HG03039 (cell line): ENCODE results near the gene TUBGCP6.
A peak's percentile ranks its signal among the peaks of the same experiment; 100 is the strongest.

Experiments used
- ATAC-seq: cut with Tn5 transposase; IDR thresholded peaks from one replicate; pipeline ENCODE4 v1.9.1; 2021; ENCODE audit warnings: mild to moderate bottlenecking, moderate library complexity; ENCODE audit not compliant: unreplicated experiment

TUBGCP6 gene, protein sequence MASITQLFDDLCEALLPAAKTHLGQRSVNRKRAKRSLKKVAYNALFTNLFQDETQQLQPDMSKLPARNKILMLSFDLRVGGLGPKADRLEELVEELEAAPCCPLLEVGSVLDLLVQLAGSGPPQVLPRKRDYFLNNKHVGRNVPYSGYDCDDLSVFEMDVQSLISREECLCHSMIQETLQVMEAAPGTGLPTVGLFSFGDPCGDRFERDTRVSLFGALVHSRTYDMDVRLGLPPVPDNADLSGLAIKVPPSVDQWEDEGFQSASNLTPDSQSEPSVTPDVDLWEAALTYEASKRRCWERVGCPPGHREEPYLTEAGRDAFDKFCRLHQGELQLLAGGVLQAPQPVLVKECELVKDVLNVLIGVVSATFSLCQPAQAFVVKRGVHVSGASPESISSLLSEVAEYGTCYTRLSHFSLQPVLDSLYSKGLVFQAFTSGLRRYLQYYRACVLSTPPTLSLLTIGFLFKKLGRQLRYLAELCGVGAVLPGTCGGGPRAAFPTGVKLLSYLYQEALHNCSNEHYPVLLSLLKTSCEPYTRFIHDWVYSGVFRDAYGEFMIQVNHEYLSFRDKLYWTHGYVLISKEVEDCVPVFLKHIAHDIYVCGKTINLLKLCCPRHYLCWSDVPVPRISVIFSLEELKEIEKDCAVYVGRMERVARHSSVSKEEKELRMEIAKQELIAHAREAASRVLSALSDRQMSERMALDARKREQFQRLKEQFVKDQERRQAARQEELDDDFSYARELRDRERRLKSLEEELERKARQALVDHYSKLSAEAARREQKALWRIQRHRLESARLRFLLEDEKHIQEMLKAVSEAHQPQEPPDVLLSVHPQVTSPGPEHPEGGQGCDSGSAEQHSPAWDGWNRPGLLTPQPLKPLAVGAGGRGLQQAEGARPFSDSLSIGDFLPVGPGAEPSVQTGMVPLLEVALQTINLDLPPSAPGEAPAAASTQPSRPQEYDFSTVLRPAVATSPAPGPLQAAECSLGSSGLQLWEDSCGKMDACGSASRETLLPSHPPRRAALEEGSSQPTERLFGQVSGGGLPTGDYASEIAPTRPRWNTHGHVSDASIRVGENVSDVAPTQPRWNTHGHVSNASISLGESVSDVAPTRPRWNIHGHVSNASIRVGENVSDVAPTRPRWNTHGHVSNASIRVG (N-terminal part only)

DNA sequence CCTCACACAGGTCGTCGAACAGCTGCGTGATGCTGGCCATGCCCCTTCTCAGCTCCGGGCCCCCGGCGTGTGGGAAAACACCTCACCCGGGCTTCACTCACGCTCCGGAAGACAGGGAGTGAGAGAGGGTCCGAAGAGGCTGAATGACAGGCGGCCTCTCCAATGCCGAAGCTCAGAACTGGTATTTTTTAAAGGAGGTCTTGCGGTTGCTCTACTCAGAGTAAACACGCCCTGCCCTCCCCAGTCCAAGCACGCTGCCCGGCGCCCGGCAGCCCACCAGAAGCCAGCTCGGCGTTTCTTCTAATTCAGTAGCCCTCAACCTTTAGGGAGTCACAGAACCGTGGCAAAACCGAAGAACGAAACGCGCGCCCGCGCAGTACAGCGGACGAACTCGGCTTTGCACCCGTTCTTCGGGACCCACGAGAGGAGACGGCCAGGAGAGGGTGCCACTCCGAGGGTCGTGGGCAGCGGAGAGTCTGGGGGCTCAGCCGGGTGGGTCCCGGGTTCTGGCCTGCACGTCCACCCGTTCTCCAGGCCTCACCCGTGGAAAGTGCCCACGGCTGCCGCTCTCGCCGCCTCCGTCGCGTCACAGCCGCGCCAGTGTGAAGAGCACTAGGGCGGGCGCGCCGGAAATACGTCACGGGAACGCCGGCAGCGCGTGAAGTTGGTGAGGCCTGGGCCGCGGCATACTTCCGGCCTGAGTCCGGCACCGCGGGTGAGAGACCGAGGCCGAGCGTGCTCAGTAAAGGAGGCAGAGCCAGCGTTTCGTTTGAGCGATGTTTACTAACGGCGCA lies at the start of gene TUBGCP6:
TUBGCP6 (minus strand) TSS at position 604 of the 794 bp plus-strand sequence; CDS start at position 40, 564 bp downstream.
- peak; percentile 70 for ATAC-seq

DNA sequence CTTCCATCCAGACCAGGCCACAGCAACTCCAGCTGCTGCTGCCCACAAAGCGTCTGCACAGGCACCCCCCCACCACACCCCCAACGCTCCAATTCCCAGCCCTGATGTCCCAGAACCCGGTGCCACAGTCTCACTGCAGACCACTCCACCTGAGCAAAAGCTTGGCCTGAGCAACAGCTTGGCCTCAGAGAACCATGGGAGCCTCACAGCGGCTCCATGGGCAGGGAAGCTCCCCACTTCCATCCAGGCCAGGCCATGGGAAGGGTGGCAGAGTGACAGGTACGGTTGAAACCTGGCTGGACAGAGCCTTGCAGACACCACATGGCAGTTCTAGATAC lies 49.5 kb upstream of the TUBGCP6 start:
- no peak for ATAC-seq

DNA sequence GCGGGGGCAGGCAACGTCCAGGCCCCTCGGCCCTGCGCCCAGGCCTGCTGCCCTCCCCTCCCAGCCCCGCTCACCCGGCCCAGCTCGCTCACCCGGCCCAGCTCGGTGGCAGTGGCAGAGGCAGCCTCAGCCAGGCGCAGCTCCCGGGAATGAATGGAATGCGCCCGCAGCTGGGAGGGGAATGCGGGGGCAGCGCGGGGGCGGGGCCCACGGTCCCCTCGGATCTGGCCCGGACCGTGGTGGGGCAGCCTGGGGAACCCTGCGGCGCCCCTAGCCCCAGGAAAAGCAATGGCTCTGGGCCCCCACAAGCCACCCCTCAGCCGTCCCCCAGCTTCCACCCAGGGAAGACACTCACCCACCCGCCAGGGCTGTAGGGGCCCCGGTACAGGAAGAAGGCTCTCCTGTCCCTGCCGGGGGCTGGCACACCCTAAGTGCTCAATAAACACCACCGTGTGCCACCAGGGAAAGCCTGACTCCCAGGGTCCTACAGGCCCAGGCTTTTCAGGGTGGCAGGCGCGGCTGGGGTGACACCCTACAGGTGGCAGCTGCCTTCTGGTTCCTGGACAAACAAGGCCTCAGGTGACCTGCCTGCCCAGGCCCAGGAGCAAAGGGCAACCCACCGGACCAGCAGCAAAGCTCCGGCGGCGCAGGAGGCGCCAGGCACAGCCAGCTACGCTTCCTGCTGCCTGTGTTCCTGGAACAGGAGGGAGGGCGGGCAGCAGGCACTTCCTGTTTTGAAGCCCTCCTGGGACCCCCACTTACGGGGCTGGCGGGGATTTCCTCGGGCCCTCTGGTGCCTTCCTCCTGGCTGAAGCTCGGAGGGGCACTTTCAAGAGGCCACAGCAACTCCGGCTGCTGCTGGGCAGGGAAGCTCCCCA lies 48.9 kb upstream of the TUBGCP6 start:
- no peak for ATAC-seq

DNA sequence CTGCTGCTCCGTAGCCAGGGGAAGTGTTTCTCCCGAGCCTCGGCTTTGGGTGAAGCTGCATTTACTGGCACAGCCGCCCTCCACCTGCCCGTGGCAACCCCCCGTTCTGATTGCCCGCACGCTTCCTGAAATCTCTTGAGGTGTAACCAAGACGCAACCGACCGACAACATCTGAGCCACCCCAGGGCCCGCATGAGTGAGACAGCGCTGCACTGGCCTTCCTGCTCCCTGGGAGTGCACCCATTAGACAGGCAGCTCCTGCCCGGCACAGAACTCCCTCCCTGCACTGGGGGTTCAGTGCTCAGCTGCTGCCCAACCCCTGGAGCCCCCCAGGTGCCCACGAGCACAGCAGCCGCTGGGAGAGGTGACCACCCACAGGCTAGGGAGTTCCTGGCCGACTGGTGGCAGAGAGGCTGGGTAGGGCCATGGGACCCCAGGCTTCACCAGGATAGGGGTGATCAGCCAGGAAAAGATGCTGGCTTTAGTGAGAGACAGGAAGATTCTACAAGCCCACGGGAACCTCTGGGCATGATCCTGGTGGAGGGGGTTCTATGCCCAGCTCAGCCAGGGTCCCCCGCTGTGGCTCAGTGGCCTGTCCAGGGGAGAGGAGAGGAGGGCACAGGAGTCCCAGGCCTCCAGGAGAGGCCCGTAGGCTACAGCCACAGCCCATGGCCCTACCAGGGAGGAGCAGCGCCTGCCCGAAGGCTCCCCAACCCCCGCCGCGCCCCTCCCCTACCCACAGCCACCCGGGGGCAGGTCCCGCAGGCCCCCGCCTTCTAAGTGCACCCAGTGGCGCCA lies 48.0 kb upstream of the TUBGCP6 start:
- ATAC-seq, result no peak

DNA sequence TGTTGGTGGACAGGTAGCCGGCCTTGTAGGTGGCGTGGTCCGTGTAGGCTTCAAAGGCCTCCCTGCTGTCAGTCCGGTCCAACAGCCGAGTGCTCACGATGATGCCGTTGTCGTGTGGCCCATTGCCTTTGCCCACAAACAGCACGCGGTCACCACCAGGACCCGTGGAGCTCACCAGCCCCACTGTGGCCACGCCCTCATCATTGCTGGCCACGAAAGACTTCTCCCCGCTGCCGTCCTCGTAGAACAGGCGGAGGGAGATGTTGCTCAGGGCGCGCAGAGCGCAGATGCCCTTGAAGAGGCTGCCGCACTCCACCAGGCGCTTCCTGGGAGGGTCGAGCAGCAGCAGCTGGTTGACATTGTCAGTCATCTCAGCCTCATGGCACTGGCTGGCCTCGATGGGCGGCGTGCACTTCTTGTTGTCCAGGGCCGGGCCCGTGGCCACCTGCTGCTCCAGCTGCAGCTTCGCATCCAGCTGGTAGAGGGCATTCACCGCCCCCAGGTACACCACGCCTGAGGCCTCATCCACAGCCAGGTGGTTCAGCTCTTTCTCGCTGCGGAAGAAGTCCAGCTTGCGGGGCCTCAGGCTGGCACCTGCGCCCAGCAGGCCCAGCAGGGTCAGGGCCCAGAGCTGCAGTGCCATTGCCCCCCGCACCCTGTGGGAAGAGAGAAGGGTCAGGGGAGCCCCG lies 45.3 kb upstream of the TUBGCP6 start:
- ATAC-seq, result no peak

DNA sequence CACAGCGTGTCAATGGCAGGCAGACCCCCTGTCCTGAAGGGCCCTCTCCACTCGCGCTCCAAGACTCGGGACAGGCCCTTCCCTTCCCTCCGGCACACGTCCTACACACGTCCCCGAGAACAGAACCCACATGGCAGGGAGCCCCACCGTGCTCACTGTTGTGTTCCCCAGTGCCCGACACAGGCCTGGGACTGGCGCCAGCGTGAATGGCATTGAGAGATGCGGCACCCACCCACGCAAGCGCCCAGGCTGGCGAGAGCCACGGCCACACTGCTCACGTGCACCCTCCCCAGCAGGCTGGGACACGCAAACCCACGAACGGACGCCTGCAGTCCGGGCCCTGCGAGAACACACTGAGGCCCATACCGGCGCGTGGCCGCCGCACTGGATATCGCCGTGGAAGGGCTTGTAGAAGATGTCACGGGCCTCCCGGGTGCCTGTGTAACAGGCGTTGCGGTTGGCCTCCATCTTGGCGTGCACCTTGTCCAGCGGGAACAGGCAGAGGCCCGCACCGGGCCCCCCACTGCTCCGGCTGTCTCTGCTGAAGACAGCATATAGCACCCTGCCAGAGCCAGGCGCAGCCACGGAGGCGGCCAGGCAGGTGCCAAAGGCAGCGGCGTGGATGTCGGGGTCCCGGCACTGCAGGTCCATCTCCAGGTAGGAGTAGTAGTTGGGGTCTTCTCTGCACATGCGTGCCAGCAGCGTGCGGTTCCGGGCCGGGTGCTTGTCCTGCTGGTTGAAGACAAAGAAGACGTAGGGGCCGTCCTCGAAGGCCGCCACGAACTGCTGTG lies 44.5 kb upstream of the TUBGCP6 start:
- ATAC-seq, result no peak

DNA sequence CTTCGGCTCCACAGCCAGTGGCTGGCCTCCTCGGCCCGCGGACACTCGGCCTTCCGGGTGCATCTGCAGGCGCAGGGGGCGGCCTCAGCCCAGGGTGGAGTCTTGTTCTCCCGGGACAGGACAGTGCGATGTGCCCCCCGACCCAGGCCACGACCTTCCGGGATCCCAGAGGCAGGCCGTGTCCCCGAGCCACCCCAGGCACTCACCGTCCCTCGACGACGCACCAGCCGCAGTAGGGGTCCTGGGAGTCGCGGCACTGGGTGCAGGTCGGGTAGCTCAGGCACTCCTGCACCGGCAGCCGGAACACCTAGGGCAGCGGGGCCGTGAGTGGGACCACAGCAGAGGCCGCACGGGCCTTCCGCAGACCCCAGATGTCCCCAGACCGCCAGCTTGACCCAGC lies 42.9 kb upstream of the TUBGCP6 start:
- no peak for ATAC-seq

DNA sequence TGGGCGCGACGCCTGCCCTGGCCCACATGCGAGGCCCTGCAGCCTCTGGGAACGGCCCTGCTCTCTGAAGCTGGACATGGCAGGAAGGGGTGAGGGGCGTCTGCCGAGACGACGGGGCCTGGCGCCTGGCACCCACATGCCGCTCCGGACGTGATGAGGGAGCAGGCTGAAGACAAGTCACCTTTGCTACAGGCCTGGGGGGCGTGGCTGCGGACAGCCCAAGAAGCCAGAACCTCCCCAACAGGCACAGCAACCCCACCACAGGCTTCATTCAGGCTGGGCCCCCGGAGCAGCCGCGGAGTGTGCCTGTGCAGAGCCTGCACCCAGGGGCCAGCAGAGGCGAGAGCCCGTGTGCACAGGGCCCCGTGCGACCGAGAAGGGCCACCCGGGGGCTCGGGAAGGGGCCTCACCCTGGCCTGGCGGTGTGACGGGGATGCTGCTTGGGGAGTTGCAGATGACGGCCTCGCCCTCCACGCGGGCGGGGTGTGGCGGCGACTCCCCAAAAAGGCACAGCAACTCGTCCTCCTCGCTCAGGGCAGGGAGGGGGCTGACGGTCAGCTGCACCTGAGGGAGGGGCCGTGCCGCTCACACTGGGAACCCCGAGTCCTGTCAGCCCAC lies 42.0 kb upstream of the TUBGCP6 start:
- no peak for ATAC-seq

DNA sequence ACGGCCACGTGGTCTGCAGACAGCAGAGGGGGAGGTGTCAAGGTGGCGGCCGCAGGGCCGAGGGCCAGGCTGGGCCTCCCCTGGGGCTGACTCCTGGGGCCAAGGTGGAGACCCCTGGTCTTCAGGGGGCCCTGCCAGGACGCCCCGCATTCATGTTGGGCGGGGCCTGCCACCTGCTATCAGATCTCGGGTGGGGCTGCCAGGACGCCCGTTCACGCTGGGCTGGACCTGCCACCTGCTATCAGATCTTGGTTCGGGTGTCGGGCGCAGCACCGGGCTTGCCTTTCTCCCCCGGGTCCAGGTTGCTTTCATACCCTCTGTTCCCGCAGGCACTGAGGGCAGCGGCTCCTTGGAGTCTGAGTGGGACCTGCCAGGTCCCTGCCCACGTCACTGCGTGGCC lies 41.5 kb upstream of the TUBGCP6 start:
- ATAC-seq, result no peak

DNA sequence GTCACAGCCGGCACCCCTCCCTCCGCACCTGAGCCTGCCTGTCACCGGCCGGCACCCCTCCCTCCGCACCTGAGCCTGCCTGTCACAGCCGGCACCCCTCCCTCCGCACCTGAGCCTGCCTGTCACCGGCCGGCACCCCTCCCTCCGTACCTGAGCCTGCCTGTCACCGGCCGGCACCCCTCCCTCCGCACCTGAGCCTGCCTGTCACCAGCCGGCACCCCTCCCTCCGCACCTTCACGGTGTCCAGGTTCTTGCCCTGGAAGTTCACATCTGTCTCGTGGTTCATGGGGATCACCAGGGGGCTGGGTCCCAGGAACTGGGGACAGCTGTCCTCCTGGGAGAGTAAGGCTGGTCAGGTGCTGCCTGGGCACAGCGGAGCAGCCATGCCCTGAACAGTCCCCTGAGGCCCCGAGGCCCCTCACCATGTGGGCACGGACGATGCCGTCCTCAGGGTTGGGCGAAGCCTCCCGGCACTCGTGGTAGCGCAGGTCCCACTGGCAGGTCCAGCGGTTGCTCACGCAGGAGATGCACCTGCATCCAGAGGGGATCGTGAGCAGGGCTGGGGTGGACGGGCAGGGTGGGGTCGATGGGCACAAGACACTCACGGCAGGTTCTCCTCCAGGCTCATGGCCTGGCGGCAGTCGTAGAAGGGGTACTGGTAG lies 40.9 kb upstream of the TUBGCP6 start:
- no peak for ATAC-seq

DNA sequence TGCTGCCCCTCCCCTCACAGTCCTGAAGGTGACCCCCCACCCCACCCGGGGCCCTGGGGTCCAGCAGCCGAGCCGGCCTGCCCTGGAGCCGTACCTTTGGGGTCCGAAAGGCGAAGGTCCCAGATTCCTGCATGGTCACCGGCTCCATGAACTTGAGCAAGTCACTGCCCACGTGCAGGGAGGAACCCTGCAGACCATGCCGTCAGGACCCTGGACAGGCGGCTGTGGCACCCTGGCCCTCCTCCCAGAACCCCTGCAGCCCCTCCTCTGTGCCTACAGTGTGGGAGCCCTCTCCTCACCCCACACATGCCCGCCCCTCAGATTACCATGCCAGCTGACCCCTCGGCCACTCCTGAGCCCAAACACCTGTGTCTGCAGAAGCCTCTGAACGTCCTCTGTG lies 39.7 kb upstream of the TUBGCP6 start:
- no peak for ATAC-seq

DNA sequence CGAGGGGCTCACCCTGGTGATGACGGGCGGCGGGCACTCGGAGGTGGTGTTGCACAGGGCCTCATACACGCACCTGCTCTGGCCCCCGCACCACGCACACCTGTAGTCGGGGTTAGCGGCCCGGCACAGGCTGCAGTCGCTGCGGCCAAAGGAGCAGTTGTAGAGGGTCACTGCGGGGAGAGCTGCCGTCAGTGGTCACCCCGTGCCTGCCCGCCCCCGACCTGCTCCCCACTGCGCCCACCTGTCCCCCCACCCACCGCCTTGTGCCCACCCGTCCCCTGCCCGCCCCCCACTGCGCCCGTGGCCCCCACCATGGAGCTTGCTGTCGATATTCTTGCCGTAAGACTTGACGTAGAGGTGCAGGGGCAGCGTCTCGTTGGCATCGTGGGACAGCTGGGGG lies 39.0 kb upstream of the TUBGCP6 start:
- no peak for ATAC-seq

DNA sequence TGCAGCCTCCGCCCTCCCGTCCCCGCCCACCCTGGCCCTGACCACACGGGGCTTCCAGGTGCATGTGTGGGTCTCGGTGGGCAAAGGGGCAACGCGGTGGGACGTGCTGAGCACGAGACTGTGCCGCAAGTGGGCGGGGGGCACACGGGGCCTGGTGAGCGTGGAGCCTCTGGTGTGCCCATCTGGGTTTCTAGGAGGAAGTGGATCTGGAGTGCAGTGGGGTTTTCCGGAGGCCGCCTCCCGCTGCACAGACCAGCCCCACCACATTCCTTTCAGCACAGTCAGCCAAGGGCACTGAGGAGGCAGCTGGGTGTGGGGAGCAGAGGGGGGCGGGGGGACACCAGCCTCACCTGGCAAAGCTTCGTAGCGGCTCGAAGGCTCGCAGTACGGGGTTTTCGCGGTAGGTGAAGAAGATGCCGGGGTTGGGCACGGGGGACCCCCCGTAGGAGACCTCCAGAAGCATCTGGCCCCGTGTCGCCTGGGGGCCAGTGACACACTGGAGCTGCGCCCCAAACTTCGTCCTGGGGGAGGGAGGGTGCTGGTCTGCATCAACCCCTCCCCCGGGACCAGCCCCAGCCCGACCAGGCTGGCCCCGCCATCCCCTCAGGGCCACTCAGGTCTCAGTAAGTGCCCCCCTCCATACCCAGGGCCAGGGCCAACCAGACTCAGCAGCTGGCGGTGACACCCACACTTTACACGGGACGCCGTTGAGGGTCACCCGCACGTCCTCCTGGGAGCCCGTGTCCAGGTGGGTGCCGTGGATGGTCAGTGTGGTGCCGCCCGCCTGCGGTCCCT lies 37.7 kb upstream of the TUBGCP6 start:
- ATAC-seq, result no peak

DNA sequence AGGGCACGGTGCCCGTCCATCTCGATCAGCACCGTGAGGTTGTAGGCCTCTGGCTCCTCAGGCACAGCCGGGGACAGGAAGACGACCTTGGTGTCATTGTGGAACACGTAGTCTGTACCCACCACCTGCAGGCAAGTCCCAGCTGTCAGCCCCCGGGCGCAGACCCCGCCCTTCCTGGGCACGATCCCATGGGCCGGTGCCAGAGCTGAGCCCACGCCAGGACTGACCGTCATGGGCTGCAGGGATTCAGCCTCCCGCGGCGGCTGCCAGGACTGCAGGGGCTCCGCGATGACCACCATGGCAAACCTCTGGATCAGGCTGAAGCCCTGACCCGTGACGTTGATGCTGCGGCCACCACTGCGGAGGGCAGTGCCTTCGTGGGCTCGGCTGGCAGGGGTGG lies 37.1 kb upstream of the TUBGCP6 start:
- no peak for ATAC-seq

DNA sequence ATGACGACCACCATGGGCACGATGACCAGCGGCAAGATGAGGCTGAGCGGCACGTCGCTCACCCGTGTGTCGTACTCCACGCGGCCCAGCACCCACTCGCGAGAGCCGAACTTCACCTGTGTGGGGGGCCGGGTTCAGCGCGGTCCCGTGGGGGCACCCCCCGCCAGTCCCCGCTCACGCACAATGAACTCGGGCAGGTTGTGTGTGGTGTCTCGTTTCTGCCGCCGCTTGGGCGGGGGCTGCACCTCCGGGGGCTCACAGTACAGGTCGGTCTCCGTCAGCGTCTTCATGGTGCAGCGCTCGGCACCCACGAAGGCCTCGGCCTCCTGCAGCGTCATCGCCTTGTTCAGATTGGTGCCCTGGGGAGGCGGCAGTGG lies 36.5 kb upstream of the TUBGCP6 start:
- ATAC-seq, result no peak
